ENCODE results near the gene SPAG9. TPM values are rescaled to one million over a fixed set of nuclear protein-coding genes. Genes with fewer than 3 reads are reported as not detected.
A peak's percentile ranks its signal among the peaks of the same experiment; 100 is the strongest.

The SPAG9 gene
- total and polyA plus RNA-seq, 2 donors from 2014 or later, result 15.4 to 93.3 TPM

DNA sequence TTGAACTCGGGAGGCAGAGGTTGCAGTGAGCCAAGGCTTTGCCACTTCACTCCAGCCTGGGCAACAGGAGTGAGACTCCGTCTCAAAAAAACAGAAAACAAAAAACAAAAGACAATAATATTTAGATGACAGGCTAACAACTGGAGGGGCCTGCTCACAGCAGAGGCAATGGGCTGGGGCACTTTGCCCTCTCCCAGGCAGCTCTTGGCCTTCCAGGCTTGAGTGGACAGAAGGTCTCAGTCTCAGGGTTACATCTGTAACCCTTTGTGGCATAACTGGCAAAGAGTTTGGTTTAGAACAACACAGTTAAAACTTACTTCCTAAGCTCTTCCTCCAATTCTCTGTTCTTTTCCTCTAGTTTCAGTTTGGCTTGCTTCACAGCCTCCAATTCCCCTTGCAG is 114.9 kb downstream of the SPAG9 start:
- H3K27ac ChIP-seq (ENCODE audit: low read depth in 2 of 2, low read length in 2 of 2), result no peak overlapping the region
- H3K4me3 ChIP-seq (ENCODE audit: low read length in 3 of 3), result no peak overlapping the region
- intact Hi-C loops (cut with DNase I), result loop anchor here (10.0 kb wide), 1 partner anchor 139 kb away; no protein-coding TSS in a partner anchor
- TF ChIP-seq, protein P1, sequence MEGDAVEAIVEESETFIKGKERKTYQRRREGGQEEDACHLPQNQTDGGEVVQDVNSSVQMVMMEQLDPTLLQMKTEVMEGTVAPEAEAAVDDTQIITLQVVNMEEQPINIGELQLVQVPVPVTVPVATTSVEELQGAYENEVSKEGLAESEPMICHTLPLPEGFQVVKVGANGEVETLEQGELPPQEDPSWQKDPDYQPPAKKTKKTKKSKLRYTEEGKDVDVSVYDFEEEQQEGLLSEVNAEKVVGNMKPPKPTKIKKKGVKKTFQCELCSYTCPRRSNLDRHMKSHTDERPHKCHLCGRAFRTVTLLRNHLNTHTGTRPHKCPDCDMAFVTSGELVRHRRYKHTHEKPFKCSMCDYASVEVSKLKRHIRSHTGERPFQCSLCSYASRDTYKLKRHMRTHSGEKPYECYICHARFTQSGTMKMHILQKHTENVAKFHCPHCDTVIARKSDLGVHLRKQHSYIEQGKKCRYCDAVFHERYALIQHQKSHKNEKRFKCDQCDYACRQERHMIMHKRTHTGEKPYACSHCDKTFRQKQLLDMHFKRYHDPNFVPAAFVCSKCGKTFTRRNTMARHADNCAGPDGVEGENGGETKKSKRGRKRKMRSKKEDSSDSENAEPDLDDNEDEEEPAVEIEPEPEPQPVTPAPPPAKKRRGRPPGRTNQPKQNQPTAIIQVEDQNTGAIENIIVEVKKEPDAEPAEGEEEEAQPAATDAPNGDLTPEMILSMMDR (IDR thresholded peaks at IDR 0.05; ENCODE audit: borderline replicate concordance, extremely low read depth, insufficient read depth), result no peak
- H3K4me1 ChIP-seq (ENCODE audit: control insufficient read depth in 2 of 3, insufficient read depth in 2 of 3, low read depth in 1 of 3, low read length in 3 of 3), result no peaks in the 10 kb centered on the region
- no peaks in the 10 kb centered on the region for H3K9me3 ChIP-seq (ENCODE audit: control insufficient read depth in 2 of 3, insufficient read depth in 1 of 3, low read length in 3 of 3)
- H3K36me3 ChIP-seq (ENCODE audit: control insufficient read depth in 2 of 3, insufficient read depth in 3 of 3, low read length in 3 of 3), result peaks cover 5 to 45% (median 6%) of the 10 kb centered on the region in 3 donors
- H3K27me3 ChIP-seq (ENCODE audit: control insufficient read depth, insufficient read depth, low read length), result no peaks in the 10 kb centered on the region
- H3K9ac ChIP-seq (ENCODE audit: low read length in 3 of 3), result no peak overlapping the region
- FAIRE-seq, result no peak
- DNase-seq, result no peak

DNA sequence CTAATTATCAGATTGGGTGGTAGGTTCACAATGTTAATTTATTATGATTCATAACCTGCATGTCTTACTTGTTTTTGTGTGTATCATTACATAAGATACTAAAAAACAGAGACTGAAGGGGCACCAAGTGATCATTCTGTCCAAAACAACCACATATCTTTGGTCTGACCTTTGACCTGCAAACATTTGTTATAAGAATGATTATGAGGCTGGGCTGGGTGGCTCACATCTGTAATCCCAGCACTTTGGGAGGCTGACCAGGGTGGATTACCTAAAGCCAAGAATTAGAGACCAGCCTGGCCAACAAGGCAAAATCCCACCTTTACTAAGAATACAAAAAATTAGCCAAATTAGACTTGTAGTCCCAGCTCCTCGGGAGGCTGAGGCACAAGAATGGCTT is 116.4 kb downstream of the SPAG9 start:
- intact Hi-C loops (cut with DNase I), result loop anchor here (10.0 kb wide), 1 partner anchor 141 kb away; no protein-coding TSS in a partner anchor
- no peak overlapping the region for H3K9ac ChIP-seq (ENCODE audit: low read length in 3 of 3)
- H3K36me3 ChIP-seq (ENCODE audit: control insufficient read depth in 2 of 3, insufficient read depth in 3 of 3, low read length in 3 of 3), result peaks cover 8 to 41% (median 8%) of the 10 kb centered on the region in 3 donors
- no peak overlapping the region for H3K4me3 ChIP-seq (ENCODE audit: low read length in 3 of 3)
- H3K27ac ChIP-seq (ENCODE audit: low read depth in 2 of 2, low read length in 2 of 2), result no peak overlapping the region
- no peak for FAIRE-seq
- no peaks in the 10 kb centered on the region for H3K27me3 ChIP-seq (ENCODE audit: control insufficient read depth, insufficient read depth, low read length)
- DNase-seq, result no peak
- H3K4me1 ChIP-seq (ENCODE audit: control insufficient read depth in 2 of 3, insufficient read depth in 2 of 3, low read depth in 1 of 3, low read length in 3 of 3), result no peaks in the 10 kb centered on the region
- TF ChIP-seq, protein P1 (IDR thresholded peaks at IDR 0.05; ENCODE audit: borderline replicate concordance, extremely low read depth, insufficient read depth), result no peak
- no peaks in the 10 kb centered on the region for H3K9me3 ChIP-seq (ENCODE audit: control insufficient read depth in 2 of 3, insufficient read depth in 1 of 3, low read length in 3 of 3)

- TF ChIP-seq, protein P1 (IDR thresholded peaks at IDR 0.05; ENCODE audit: borderline replicate concordance, extremely low read depth, insufficient read depth), result peak; percentile 43
- H3K27me3 ChIP-seq (ENCODE audit: control insufficient read depth, insufficient read depth, low read length), result no peaks in the 10 kb centered on the region
- no peak overlapping the region for H3K4me3 ChIP-seq (ENCODE audit: low read length in 3 of 3)
- H3K27ac ChIP-seq (ENCODE audit: low read depth in 2 of 2, low read length in 2 of 2), result no peak overlapping the region
- intact Hi-C loops (cut with DNase I), result loop anchor here (10.0 kb wide), 1 partner anchor 144 kb away; no protein-coding TSS in a partner anchor
- H3K4me1 ChIP-seq (ENCODE audit: control insufficient read depth in 2 of 3, insufficient read depth in 2 of 3, low read depth in 1 of 3, low read length in 3 of 3), result no peaks in the 10 kb centered on the region
- DNase-seq (peak in 2 of 5 donors; percentile 78 to 89), FAIRE-seq (peak; percentile 70)
- H3K9ac ChIP-seq (ENCODE audit: low read length in 3 of 3), result no peak overlapping the region
- peaks cover 9 to 50% (median 18%) of the 10 kb centered on the region in 3 donors for H3K36me3 ChIP-seq (ENCODE audit: control insufficient read depth in 2 of 3, insufficient read depth in 3 of 3, low read length in 3 of 3)
- H3K9me3 ChIP-seq (ENCODE audit: control insufficient read depth in 2 of 3, insufficient read depth in 1 of 3, low read length in 3 of 3), result no peaks in the 10 kb centered on the region
Observed at GRCh38 chr17:51000835-51001638, 119.6 kb downstream of the SPAG9 start.
